K562 (cell line): ENCODE measurements around the gene SHISA4. TPM values are rescaled to one million over a fixed set of nuclear protein-coding genes. Genes with fewer than 3 reads are reported as not detected.

Source experiments
- AFF4 ChIP-seq: sonication (generic); formaldehyde crosslinking; IDR thresholded peaks from 2 replicates; pipeline ENCODE4 v1.8.0; 2023; ENCODE audit warnings: mild to moderate bottlenecking, missing genetic modification reagents
- CBFA2T2 ChIP-seq: fragments of 450-650 bp; conservative IDR thresholded peaks from 2 replicates; pipeline ENCODE4 v1.6.1; 2017; ENCODE audit warnings: mild to moderate bottlenecking
- CHD2 ChIP-seq: IDR thresholded peaks from 2 replicates; pipeline ENCODE4 v1.6.1; 2011; ENCODE audit warnings: low read depth, low read length
- CHD4 ChIP-seq: fragments of 200-600 bp; sonication (generic); IDR thresholded peaks from 3 replicates; pipeline ENCODE4 v1.6.1; 2012; ENCODE audit warnings: low read depth, mild to moderate bottlenecking, mixed read lengths, low read length, inconsistent platforms; ENCODE audit not compliant: insufficient read depth, insufficient replicate concordance, poor library complexity, severe bottlenecking
- FUS ChIP-seq: fragments of 200-400 bp; formaldehyde crosslinking; optimal IDR thresholded peaks from 2 replicates; pipeline ENCODE3; 2017; ENCODE audit warnings: low read depth, low read length
- GABPB1 ChIP-seq: sonication (generic); formaldehyde crosslinking; IDR thresholded peaks from 2 replicates; pipeline ENCODE4 v1.8.0; 2022; ENCODE audit warnings: mild to moderate bottlenecking, missing genetic modification reagents
- HMG20A ChIP-seq: fragments of 450-650 bp; formaldehyde crosslinking; conservative IDR thresholded peaks from 2 replicates; pipeline ENCODE4 v1.4.0; 2020; ENCODE audit warnings: mild to moderate bottlenecking, mixed read lengths
- LARP7 ChIP-seq: fragments of 450-650 bp; IDR thresholded peaks from 2 replicates; pipeline ENCODE4 v1.6.1; 2016
- MAX ChIP-seq: sonication (generic); formaldehyde crosslinking; IDR thresholded peaks from 2 replicates; pipeline ENCODE4 v1.9.0; 2022; ENCODE audit warnings: mild to moderate bottlenecking, missing genetic modification reagents
- MBD1 ChIP-seq: fragments of 250-450 bp; sonication (Bioruptor Pico); IDR thresholded peaks from 2 replicates; pipeline ENCODE4 v1.8.0; 2022; ENCODE audit warnings: inconsistent platforms
- NR1H2 ChIP-seq: sonication (generic); formaldehyde crosslinking; IDR thresholded peaks from 2 replicates; pipeline ENCODE4 v1.4.0; 2020; ENCODE audit warnings: mild to moderate bottlenecking, missing genetic modification reagents
- RAD21 ChIP-seq, 2 experiments: fragments of 250-450 bp in 1 of 2; fragments of 450-650 bp in 1 of 2; sonication (Bioruptor Pico) in 1 of 2; formaldehyde crosslinking in 1 of 2; IDR thresholded peaks in 1 of 2; conservative IDR thresholded peaks in 1 of 2; 2 replicates each; pipeline versions ENCODE4 v1.4.0 to v1.8.0; 2020 to 2022; ENCODE audit warnings: mild to moderate bottlenecking in 2 of 2, moderate library complexity in 1 of 2
- RCOR1 ChIP-seq, 2 experiments: IDR thresholded peaks; 2 replicates each; pipeline ENCODE4 v1.6.1; 2012; ENCODE audit warnings: low read depth in 2 of 2, low read length in 2 of 2, borderline replicate concordance in 1 of 2, improper control_type of control experiment in 1 of 2
- ZNF384 ChIP-seq: IDR thresholded peaks from 2 replicates; pipeline ENCODE4 v1.6.1; 2012; ENCODE audit warnings: low read depth, low read length, improper control_type of control experiment
- ZNF41 ChIP-seq: fragments of 250-450 bp; sonication (Bioruptor Pico); conservative IDR thresholded peaks from 2 replicates; pipeline ENCODE4 v1.4.0; 2020; ENCODE audit warnings: mild to moderate bottlenecking
- polyA plus RNA-seq, 8 experiments: library from polyadenylated mRNA; depleted of rRNA in 4 of 8; stranded (reverse) in 5 of 8; unstranded in 3 of 8; fragments of >200 nt; fragmentation: Nextera tagmentation in 2 of 8; fragmentation: Illumina TruSeq in 1 of 8; extraction: Ambion mirVana in 2 of 8; extraction: Trizol in 1 of 8; gene quantifications; 2 replicates each; pipeline versions ENCODE4 v1.2.1 to v1.2.3, GENCODE V29; 2011 to 2014; ENCODE audit warnings: inconsistent platforms in 1 of 8, missing spikeins in 1 of 8
- total RNA-seq, 7 experiments: library from RNA; depleted of rRNA in 6 of 7; stranded (reverse); fragments of >200 nt in 6 of 7; fragmentation: Illumina TruSeq in 2 of 7; extraction: Trizol in 2 of 7; gene quantifications; 2 replicates each; pipeline versions ENCODE4 v1.2.1 to v1.2.3, GENCODE V29; 2011 to 2021; ENCODE audit warnings: low replicate concordance in 1 of 7
- TF ChIP-seq, protein P1 (sequence below): fragments of 250-450 bp; sonication (Bioruptor Pico); IDR thresholded peaks from 2 replicates; pipeline ENCODE4 v1.5.0; 2022; ENCODE audit warnings: mild to moderate bottlenecking

SHISA4 gene
- total and polyA plus RNA-seq, 9 of the 15 experiments (the other 6 are each of a cell fraction or from before 2014, with no cell fraction given) = 0.15 to 0.95 (median 0.68) TPM; not detected in 2

- peak; percentile 99 to 100 for TF ChIP-seq RAD21 (CRISPR knock-in tag; conservative IDR thresholded peaks at IDR 0.05 in 1 of 2, IDR thresholded peaks at IDR 0.05 in 1 of 2)
- no peak for TF ChIP-seq FUS
- TF ChIP-seq LARP7 = no peak; the same call in 1 of the 2 replicates
- TF ChIP-seq CBFA2T2 = 0 out of 2 replicates have a peak, but pooled peaks have one; percentile 3
- TF ChIP-seq RCOR1 (IDR thresholded peaks at IDR 0.05; ENCODE audit: borderline replicate concordance in 1 of 2, low read depth in 2 of 2, low read length in 2 of 2) = peak; percentile 61 to 97; a peak in 3 of 4 replicates
- TF ChIP-seq ZNF41 (CRISPR knock-in tag) = no peak
- TF ChIP-seq NR1H2 = no peak
- TF ChIP-seq, protein P1, sequence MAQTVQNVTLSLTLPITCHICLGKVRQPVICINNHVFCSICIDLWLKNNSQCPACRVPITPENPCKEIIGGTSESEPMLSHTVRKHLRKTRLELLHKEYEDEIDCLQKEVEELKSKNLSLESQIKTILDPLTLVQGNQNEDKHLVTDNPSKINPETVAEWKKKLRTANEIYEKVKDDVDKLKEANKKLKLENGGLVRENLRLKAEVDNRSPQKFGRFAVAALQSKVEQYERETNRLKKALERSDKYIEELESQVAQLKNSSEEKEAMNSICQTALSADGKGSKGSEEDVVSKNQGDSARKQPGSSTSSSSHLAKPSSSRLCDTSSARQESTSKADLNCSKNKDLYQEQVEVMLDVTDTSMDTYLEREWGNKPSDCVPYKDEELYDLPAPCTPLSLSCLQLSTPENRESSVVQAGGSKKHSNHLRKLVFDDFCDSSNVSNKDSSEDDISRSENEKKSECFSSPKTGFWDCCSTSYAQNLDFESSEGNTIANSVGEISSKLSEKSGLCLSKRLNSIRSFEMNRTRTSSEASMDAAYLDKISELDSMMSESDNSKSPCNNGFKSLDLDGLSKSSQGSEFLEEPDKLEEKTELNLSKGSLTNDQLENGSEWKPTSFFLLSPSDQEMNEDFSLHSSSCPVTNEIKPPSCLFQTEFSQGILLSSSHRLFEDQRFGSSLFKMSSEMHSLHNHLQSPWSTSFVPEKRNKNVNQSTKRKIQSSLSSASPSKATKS = no peak
- no peak for TF ChIP-seq CHD4
- TF ChIP-seq MAX = no peak; the same call in 1 of the 2 replicates
- TF ChIP-seq HMG20A (CRISPR knock-in tag) = no peak
- TF ChIP-seq GABPB1 (CRISPR knock-in tag) = peak; percentile 86
- no peak for TF ChIP-seq MBD1
- no peak for TF ChIP-seq CHD2
- TF ChIP-seq ZNF384 = no peak
- peak; percentile 81 for TF ChIP-seq AFF4
Observed at GRCh38 chr1:201895913-201896807, 7.5 kb downstream of the SHISA4 start (continued).
